Peyer's patch (tissue), 4 donors: Measurements from ENCODE around the gene NXPH1. TPM values are rescaled to one million over a fixed set of nuclear protein-coding genes. Genes with fewer than 3 reads are reported as not detected.

ENCODE experiments used
- DNase-seq, 3 donors: peaks; one replicate each; pipeline ENCODE4 v3.0.0-alpha.2; 2017 to 2019
- H3K27ac ChIP-seq, 4 donors: fragments of 200-600 bp; sonication (generic); one replicate each; pipeline ENCODE4 v1.5.1; 2016 to 2019
- H3K27me3 ChIP-seq, 2 donors: fragments of 200-600 bp; sonication (generic); one replicate each; pipeline ENCODE4 v1.5.1; 2019
- H3K36me3 ChIP-seq, 3 donors: fragments of 200-600 bp; sonication (generic); one replicate each; pipeline ENCODE4 v1.5.1; 2016 to 2019
- H3K4me1 ChIP-seq, 4 donors: fragments of 200-600 bp; sonication (generic); one replicate each; pipeline ENCODE4 v1.5.1; 2016 to 2019
- H3K4me3 ChIP-seq, 4 donors: fragments of 200-600 bp; sonication (generic); 1 replicate in 3 of 4; 2 replicates in 1 of 4; pipeline ENCODE4 v1.5.1; 2016 to 2019; ENCODE audit warnings: mild to moderate bottlenecking in 1 of 4
- H3K9me3 ChIP-seq, 4 donors: fragments of 200-600 bp; sonication (generic); one replicate each; pipeline ENCODE4 v1.5.1; 2016 to 2019; ENCODE audit warnings: mild to moderate bottlenecking in 1 of 4
- POLR2A ChIP-seq, 2 donors: fragments of 450-650 bp; IDR thresholded peaks; one replicate each; pipeline ENCODE4 v1.5.1; 2017; ENCODE audit warnings: antibody characterized with exemption in 2 of 2, mild to moderate bottlenecking in 2 of 2, moderate library complexity in 2 of 2
- total RNA-seq, 4 donors: library from RNA; depleted of rRNA; stranded (reverse); fragments of >200 nt; gene quantifications; one replicate each; pipeline ENCODE4 v1.1.0, GENCODE V29; 2016
- TF ChIP-seq, protein P1 (sequence below), 6 experiments: fragments of 450-650 bp in 4 of 6; fragments of 200-600 bp in 2 of 6; sonication (generic) in 1 of 6; IDR thresholded peaks; one replicate each; pipeline ENCODE4 v1.5.1; 2017 to 2019; ENCODE audit warnings: antibody characterized with exemption in 6 of 6, mild to moderate bottlenecking in 3 of 6, moderate library complexity in 1 of 6

The NXPH1 gene
- total RNA-seq, 4 donors from 2014 or later, result not detected

DNA sequence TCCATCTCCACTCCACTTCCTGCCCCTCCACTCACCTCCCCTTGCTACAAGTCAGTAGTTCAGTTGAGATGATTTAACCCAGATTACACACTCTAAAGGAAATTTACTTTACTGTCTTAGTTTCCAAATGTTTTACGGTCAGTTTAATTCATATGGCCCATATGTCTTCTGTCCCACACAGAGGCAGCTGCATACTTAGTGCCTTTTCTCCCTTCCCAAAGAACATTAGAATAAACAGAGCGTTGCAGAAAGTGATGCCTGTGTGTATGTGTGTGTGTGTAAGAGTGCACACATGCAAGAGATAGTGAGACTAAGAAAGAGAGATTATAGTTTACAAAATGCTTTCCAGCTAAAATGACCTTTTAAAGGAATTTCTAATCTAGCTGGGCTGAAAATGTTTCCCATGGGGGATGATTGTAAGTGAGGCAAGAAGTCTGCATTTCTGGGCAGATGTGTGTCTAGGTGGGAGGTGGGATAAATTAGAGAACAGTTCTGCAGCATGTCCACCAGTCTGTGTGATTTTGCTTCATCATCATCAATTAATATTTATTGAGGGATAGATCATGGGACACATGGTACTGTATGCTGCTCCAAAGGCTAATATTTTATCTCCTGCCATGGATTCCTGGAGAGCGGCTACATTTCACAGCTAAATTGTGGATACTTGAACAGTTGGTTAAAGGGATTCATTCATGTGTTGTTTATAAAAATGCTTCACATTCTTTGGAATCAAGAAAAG, 81.5 kb downstream of the NXPH1 start:
- no peak for TF ChIP-seq POLR2A (IDR thresholded peaks at IDR 0.05)
- TF ChIP-seq, protein P1, sequence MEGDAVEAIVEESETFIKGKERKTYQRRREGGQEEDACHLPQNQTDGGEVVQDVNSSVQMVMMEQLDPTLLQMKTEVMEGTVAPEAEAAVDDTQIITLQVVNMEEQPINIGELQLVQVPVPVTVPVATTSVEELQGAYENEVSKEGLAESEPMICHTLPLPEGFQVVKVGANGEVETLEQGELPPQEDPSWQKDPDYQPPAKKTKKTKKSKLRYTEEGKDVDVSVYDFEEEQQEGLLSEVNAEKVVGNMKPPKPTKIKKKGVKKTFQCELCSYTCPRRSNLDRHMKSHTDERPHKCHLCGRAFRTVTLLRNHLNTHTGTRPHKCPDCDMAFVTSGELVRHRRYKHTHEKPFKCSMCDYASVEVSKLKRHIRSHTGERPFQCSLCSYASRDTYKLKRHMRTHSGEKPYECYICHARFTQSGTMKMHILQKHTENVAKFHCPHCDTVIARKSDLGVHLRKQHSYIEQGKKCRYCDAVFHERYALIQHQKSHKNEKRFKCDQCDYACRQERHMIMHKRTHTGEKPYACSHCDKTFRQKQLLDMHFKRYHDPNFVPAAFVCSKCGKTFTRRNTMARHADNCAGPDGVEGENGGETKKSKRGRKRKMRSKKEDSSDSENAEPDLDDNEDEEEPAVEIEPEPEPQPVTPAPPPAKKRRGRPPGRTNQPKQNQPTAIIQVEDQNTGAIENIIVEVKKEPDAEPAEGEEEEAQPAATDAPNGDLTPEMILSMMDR (IDR thresholded peaks at IDR 0.05), result no peak
- Histone ChIP-seq H3K36me3 (no peaks in the 10 kb centered on the region), H3K27me3 (no peaks in the 10 kb centered on the region), H3K4me1 (no peaks in the 10 kb centered on the region), H3K4me3 (no peak overlapping the region), H3K27ac (no peak overlapping the region), H3K9me3 (no peaks in the 10 kb centered on the region)
- DNase-seq, result no peak

DNA sequence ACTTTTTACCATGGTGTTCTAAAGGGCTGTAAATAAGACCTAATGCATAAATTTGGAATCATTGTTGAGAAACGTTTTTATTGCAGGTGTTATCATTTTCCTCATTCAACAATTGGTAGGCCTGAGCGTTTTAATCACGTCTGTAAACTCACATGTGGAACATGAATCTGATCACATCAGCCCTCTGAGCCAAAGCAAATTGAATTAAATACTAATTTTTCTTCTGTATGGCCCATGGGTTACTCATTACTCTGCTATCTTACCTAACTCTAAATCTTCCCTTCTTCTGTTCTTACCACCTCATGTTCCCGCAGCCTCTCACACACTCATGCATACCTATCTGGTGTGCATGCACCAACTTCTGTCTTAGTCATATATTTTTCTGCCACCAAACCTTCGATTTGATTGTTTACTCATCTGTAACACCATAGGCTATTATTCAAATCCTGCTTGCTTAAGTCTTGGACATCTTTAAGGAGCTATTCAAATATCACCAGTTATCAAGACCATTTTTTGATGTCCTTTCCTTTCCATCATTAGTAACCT, 82.3 kb downstream of the NXPH1 start:
- no peaks in the 10 kb centered on the region for H3K36me3 ChIP-seq
- no peaks in the 10 kb centered on the region for H3K27me3 ChIP-seq
- no peak for DNase-seq
- H3K4me1 ChIP-seq, result no peaks in the 10 kb centered on the region
- no peak for TF ChIP-seq POLR2A (IDR thresholded peaks at IDR 0.05)
- TF ChIP-seq, protein P1 (IDR thresholded peaks at IDR 0.05), result no peak
- H3K4me3 ChIP-seq, result no peak overlapping the region
- H3K27ac ChIP-seq, result no peak overlapping the region
- H3K9me3 ChIP-seq, result no peaks in the 10 kb centered on the region

DNA sequence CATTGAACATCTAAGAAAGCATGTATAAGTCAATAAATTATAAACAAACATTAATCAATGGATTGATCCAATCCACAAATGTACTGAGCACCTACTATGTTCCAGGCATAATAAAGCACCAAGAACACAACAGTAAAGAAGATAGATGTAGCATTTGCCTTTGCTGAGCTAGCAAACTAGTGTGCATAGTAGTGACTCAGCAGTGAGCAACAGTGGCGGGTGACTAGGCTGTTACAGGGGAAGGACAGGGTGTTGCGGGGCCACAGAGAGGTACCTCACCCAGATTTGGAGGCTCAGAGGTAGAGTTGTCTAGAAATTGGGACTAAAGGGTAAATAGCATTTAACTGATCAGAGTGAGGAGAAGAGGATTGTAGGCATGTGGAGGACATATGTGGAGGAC, 83.6 kb downstream of the NXPH1 start:
- H3K36me3 ChIP-seq, result no peaks in the 10 kb centered on the region
- no peaks in the 10 kb centered on the region for H3K9me3 ChIP-seq
- H3K27me3 ChIP-seq, result no peaks in the 10 kb centered on the region
- no peak overlapping the region for H3K27ac ChIP-seq
- TF ChIP-seq, protein P1 (IDR thresholded peaks at IDR 0.05), result no peak
- no peak for TF ChIP-seq POLR2A (IDR thresholded peaks at IDR 0.05)
- H3K4me1 ChIP-seq, result no peaks in the 10 kb centered on the region
- H3K4me3 ChIP-seq, result no peak overlapping the region
- DNase-seq, result no peak

DNA sequence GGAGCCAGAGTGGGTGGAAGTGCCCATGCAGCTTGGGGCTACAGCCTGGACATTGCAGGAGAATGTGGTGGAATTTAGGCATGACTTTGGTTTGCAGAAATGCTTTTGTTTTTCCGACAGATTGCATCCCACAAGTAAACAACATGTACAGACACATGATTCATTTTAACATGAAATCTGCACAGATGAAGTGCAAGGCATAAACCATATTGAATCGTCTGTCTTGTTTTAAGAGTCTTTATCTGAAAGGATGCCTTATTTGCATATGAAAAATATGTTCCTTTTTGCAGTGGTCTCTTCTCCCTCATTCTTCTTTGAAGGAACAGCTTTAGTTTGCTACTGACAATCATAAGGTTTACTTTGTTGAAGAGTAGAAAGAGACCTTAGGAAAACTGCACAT, 94.9 kb downstream of the NXPH1 start:
- no peak overlapping the region for H3K4me3 ChIP-seq
- no peak overlapping the region for H3K27ac ChIP-seq
- H3K4me1 ChIP-seq, result no peaks in the 10 kb centered on the region
- peaks cover 0 to 9% (median 0%) of the 10 kb centered on the region in 4 donors for H3K9me3 ChIP-seq
- TF ChIP-seq, protein P1 (IDR thresholded peaks at IDR 0.05), result no peak
- H3K27me3 ChIP-seq, result no peaks in the 10 kb centered on the region
- DNase-seq, result no peak
- H3K36me3 ChIP-seq, result no peaks in the 10 kb centered on the region

DNA sequence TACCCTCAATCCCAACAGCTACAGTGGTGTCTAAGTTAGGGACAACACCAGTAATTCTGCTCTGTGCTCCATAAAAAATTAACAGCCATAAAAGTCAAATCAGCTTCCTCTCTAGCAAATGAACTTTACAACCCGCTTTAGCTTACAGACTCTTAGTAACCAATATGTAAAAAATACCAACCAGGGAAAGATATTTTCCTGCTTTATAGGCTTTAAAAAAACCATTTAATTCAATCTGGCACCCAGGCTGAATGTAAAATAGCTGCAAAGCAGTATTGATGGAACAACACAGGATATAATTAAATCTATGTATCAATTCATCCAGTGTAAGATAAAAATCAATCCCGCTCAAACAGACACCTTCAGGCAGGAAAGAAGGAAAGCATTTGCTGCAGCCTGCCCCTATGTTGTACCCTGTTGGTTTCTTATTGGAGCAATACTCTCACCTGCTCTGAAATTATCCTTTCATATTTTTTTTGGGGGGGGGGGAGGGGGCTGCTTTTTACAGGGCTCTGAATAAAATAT, 98.6 kb downstream of the NXPH1 start:
- TF ChIP-seq, protein P1 (IDR thresholded peaks at IDR 0.05), result no peak
- TF ChIP-seq POLR2A (IDR thresholded peaks at IDR 0.05), result no peak
- H3K9me3 ChIP-seq, result no peaks in the 10 kb centered on the region
- no peak overlapping the region for H3K4me3 ChIP-seq
- no peaks in the 10 kb centered on the region for H3K4me1 ChIP-seq
- H3K27me3 ChIP-seq, result no peaks in the 10 kb centered on the region
- H3K36me3 ChIP-seq, result no peaks in the 10 kb centered on the region
- H3K27ac ChIP-seq, result no peak overlapping the region
- no peak for DNase-seq
